Right ventricle myocardium inferior (tissue), 1 donor: ENCODE measurements around the gene TP53. TPM values are rescaled to one million over a fixed set of nuclear protein-coding genes. Genes with fewer than 3 reads are reported as not detected.

Experiments used
- total RNA-seq: library from RNA; stranded (reverse); fragmentation: NEBNext Ultra II Directional; extraction: Animal tissue kit (Norgen Biotek cat#: 25700); gene quantifications from one replicate; pipeline ENCODE4 v1.2.1, GENCODE V29; 2021
- donor health status: DM: no; HTN: yes; CAD: no; lungs with severe emphysema.

Gene TP53
- total RNA-seq, 1 donor from 2014 or later, result 15.4 TPM

Other genes with a start within 250 kb of the TP53 start
- 11.7 TPM for gene FGF11, start 248.0 kb downstream of the TP53 start, total RNA-seq
- gene CHRNB1, start 242.4 kb downstream of the TP53 start, total RNA-seq, result 11.8 TPM
- gene ZBTB4, start 207.9 kb downstream of the TP53 start, total RNA-seq, result 62.1 TPM
- not detected for gene SLC35G6, start 206.0 kb downstream of the TP53 start, total RNA-seq
- 36.4 TPM for gene POLR2A, start 203.1 kb downstream of the TP53 start, total RNA-seq
- 41.7 TPM for gene TNFSF12, start 138.4 kb downstream of the TP53 start, total RNA-seq
- 13.5 TPM for gene TNFSF13, start 128.7 kb downstream of the TP53 start, total RNA-seq
- gene SENP3, start 125.6 kb downstream of the TP53 start, total RNA-seq, result 33.0 TPM
- 40.4 TPM for gene CD68, start 107.9 kb downstream of the TP53 start, total RNA-seq
- 32.0 TPM for gene MPDU1, start 103.6 kb downstream of the TP53 start, total RNA-seq
- gene SOX15, start 97.4 kb downstream of the TP53 start, total RNA-seq, result 0.89 TPM
- gene FXR2, start 72.6 kb downstream of the TP53 start, total RNA-seq, result 103 TPM
- gene SAT2, start 59.7 kb downstream of the TP53 start, total RNA-seq, result 78.9 TPM
- gene SHBG, start 57.4 kb downstream of the TP53 start, total RNA-seq, result 0.35 TPM
- gene ATP1B2, start 36.6 kb downstream of the TP53 start, total RNA-seq, result 3.8 TPM
- gene WRAP53, start 987 bp upstream of the TP53 start, total RNA-seq, result 5.6 TPM
- gene EFNB3, start 17.7 kb upstream of the TP53 start, total RNA-seq, result 0.11 TPM
- not detected for gene DNAH2, start 30.3 kb upstream of the TP53 start, total RNA-seq
- 25.0 TPM for gene KDM6B, start 146.7 kb upstream of the TP53 start, total RNA-seq
- 35.4 TPM for gene TMEM88, start 167.6 kb upstream of the TP53 start, total RNA-seq
- 105 TPM for gene NAA38, start 170.1 kb upstream of the TP53 start, total RNA-seq
- gene CYB5D1, start 170.5 kb upstream of the TP53 start, total RNA-seq, result 21.7 TPM
- 18.0 TPM for gene CHD3, start 201.3 kb upstream of the TP53 start, total RNA-seq
- 0.70 TPM for gene RNF227, start 228.8 kb upstream of the TP53 start, total RNA-seq
- gene KCNAB3, start 242.4 kb upstream of the TP53 start, total RNA-seq, result 0.32 TPM
- gene TRAPPC1, start 244.5 kb upstream of the TP53 start, total RNA-seq, result 118 TPM
- 9.6 TPM for gene CNTROB, start 244.7 kb upstream of the TP53 start, total RNA-seq